SK-N-MC (cell line): Measurements from ENCODE around the gene DNPEP.

Experiments
- EZH2 ChIP-seq: fragments of 200-600 bp; sonication (generic); IDR thresholded peaks from one replicate; pipeline ENCODE4 v1.6.1; 2017; ENCODE audit warnings: antibody characterized with exemption
- FOXP2 ChIP-seq: optimal IDR thresholded peaks from 2 replicates; pipeline ENCODE3; 2011; ENCODE audit warnings: mild to moderate bottlenecking, moderate library complexity; ENCODE audit not compliant: insufficient read depth; ENCODE audit errors: extremely low read length, control extremely low read depth
- POLR2AphosphoS5 ChIP-seq: IDR thresholded peaks from 2 replicates; pipeline ENCODE4 v1.6.1; 2012; ENCODE audit warnings: mild to moderate bottlenecking, low read depth, low read length, borderline replicate concordance

GRCh38 chr2:219325657-219326315 is 61.9 kb downstream of the DNPEP start:
- TF ChIP-seq POLR2AphosphoS5 (no peak), EZH2 (no peak), FOXP2 (no peak)
